Middle frontal gyrus (tissue), 1 donor: Measurements from ENCODE around the gene KLK3.
"Not testable (repeated sequence)": the region's sequence is repeated elsewhere in the genome, so short reads cannot be mapped to it uniquely, and the experiment has no call there.

Experiments used
- DNase-seq: peaks from one replicate; pipeline ENCODE4 v3.0.0-alpha.2; 2015; ENCODE audit warnings: low spot score; ENCODE audit errors: extremely low spot score

KLK3 gene

GRCh38 chr19:50861496-50862286, 7.0 kb downstream of the KLK3 start:
- DNase-seq, result no peak

- no peak for DNase-seq
Measured at GRCh38 chr19:50869479-50869878, 14.8 kb downstream of the KLK3 start.

GRCh38 chr19:50870417-50871089, 15.8 kb downstream of the KLK3 start:
- no peak for DNase-seq

GRCh38 chr19:50873056-50873455, 18.3 kb downstream of the KLK3 start, which contains the start of gene KLK2:
KLK2 (plus strand) TSS chr19:50873439; CDS start chr19:50873474, 35 bp downstream.
- DNase-seq, result no peak

- DNase-seq, result no peak
Measured at GRCh38 chr19:50874211-50874610, 19.5 kb downstream of the KLK3 start.

GRCh38 chr19:50875795-50876422, 21.2 kb downstream of the KLK3 start:
- no peak for DNase-seq

GRCh38 chr19:50876456-50876855, 21.7 kb downstream of the KLK3 start:
- no peak for DNase-seq

GRCh38 chr19:50877338-50877737, 22.6 kb downstream of the KLK3 start:
- no peak for DNase-seq

GRCh38 chr19:50878851-50879250, 24.1 kb downstream of the KLK3 start:
- DNase-seq, result no peak

- no peak for DNase-seq
Measured at GRCh38 chr19:50880241-50880640, 25.5 kb downstream of the KLK3 start.

GRCh38 chr19:50882188-50882587, 27.5 kb downstream of the KLK3 start:
- no peak for DNase-seq

- no peak for DNase-seq
Measured at GRCh38 chr19:50889638-50890037, 34.9 kb downstream of the KLK3 start.

GRCh38 chr19:50890422-50891252, 35.9 kb downstream of the KLK3 start:
- no peak for DNase-seq

- DNase-seq, result no peak
Measured at GRCh38 chr19:50891253-50891625, 36.5 kb downstream of the KLK3 start.

GRCh38 chr19:50893047-50893736, 38.5 kb downstream of the KLK3 start:
- DNase-seq, result no peak

GRCh38 chr19:50894478-50895356, 40.0 kb downstream of the KLK3 start:
- no peak for DNase-seq

GRCh38 chr19:50896089-50896590, 41.4 kb downstream of the KLK3 start:
- DNase-seq, result not testable (repeated sequence)

- DNase-seq, result no peak
Measured at GRCh38 chr19:50896591-50897190, 42.0 kb downstream of the KLK3 start.

GRCh38 chr19:50897191-50897607, 42.5 kb downstream of the KLK3 start:
- DNase-seq, result no peak
